ENCODE data around the gene SUFU.
"Not testable (repeated sequence)": the region's sequence is repeated elsewhere in the genome, so short reads cannot be mapped to it uniquely, and the experiment has no call there.

SUFU gene

GRCh38 chr10:102484021-102484420 lies 19.8 kb upstream of the SUFU start:
- no peak for DNase-seq

GRCh38 chr10:102485093-102485784 lies 18.5 kb upstream of the SUFU start:
- no peak for DNase-seq

GRCh38 chr10:102491136-102491535 lies 12.6 kb upstream of the SUFU start:
- no peak for DNase-seq

GRCh38 chr10:102492344-102492939 lies 11.3 kb upstream of the SUFU start:
- DNase-seq = no peak

- DNase-seq = no peak
These were observed 10.8 kb upstream of the SUFU start for GRCh38 chr10:102492983-102493382.

GRCh38 chr10:102493771-102494170 lies 10.0 kb upstream of the SUFU start:
- DNase-seq = no peak

GRCh38 chr10:102497545-102497944 lies 6.2 kb upstream of the SUFU start:
- no peak for DNase-seq

- DNase-seq = no peak
These were observed 4.4 kb upstream of the SUFU start for GRCh38 chr10:102499356-102499755.

GRCh38 chr10:102500686-102501085 lies 3.1 kb upstream of the SUFU start:
- not testable (repeated sequence) for DNase-seq

GRCh38 chr10:102501201-102502028 lies 2.4 kb upstream of the SUFU start:
- no peak for DNase-seq

- peak; percentile 100 for DNase-seq
These were observed 1.8 kb upstream of the SUFU start for GRCh38 chr10:102502029-102502336.

GRCh38 chr10:102502337-102503151 lies 1.2 kb upstream of the SUFU start, which contains the start of gene ACTR1A:
TSS of gene ACTR1A (minus strand) at chr10:102502712. CDS start at chr10:102502647, 65 bp downstream.
- peak; percentile 98 for DNase-seq

- peak; percentile 29 for DNase-seq
These were observed 605 bp downstream of the SUFU start for GRCh38 chr10:102504179-102504975.

- DNase-seq = no peak
These were observed 1.2 kb downstream of the SUFU start for GRCh38 chr10:102504976-102505300.

- no peak for DNase-seq
These were observed 1.8 kb downstream of the SUFU start for GRCh38 chr10:102505462-102506115.

- no peak for DNase-seq
These were observed 3.7 kb downstream of the SUFU start for GRCh38 chr10:102507521-102507920.

GRCh38 chr10:102508506-102508905 lies 4.7 kb downstream of the SUFU start:
- DNase-seq = no peak

- no peak for DNase-seq
These were observed 5.6 kb downstream of the SUFU start for GRCh38 chr10:102509387-102509786.

GRCh38 chr10:102511583-102512274 lies 8.0 kb downstream of the SUFU start:
- DNase-seq = no peak

GRCh38 chr10:102514487-102515311 lies 10.9 kb downstream of the SUFU start:
- no peak for DNase-seq
